Transverse colon (tissue), 4 donors: ENCODE data around the gene CES2.

ENCODE experiments used
- EP300 ChIP-seq: sonication (generic); formaldehyde crosslinking; IDR thresholded peaks from one replicate; pipeline ENCODE4 v1.6.1; 2017; ENCODE audit warnings: antibody characterized with exemption, low read depth
- POLR2AphosphoS5 ChIP-seq, 3 donors: sonication (generic); formaldehyde crosslinking; IDR thresholded peaks; one replicate each; pipeline ENCODE4 v1.6.1; 2016; ENCODE audit warnings: antibody characterized with exemption in 3 of 3
- TF ChIP-seq, protein P1 (sequence below), 5 experiments: fragments of 200-600 bp in 3 of 5; fragments of 450-650 bp in 2 of 5; sonication (generic) in 3 of 5; IDR thresholded peaks; 1 replicate in 2 of 5; 2 replicates in 3 of 5; pipeline ENCODE4 v1.5.1; 2016 to 2017; ENCODE audit warnings: antibody characterized with exemption in 5 of 5, inconsistent platforms in 3 of 5, mild to moderate bottlenecking in 2 of 5, moderate library complexity in 1 of 5

DNA sequence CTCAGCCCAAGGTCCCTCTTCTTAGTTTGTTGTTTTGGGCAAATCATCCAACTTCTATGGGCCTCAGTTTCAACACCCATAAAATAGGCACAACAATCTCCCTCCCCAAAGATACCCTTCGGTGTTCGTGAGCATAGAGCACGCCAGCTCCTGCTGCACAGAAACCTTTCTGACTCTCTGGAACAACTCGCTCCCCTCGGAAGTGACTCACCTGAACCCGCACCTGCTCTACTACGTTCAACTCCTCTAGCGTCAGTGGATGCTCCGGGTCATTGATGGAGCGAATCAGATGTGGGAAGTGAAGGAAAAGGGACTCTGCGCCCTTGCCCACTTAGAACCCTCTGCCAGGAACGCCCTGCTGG lies 1.6 kb upstream of the CES2 start:
- TF ChIP-seq, protein P1, sequence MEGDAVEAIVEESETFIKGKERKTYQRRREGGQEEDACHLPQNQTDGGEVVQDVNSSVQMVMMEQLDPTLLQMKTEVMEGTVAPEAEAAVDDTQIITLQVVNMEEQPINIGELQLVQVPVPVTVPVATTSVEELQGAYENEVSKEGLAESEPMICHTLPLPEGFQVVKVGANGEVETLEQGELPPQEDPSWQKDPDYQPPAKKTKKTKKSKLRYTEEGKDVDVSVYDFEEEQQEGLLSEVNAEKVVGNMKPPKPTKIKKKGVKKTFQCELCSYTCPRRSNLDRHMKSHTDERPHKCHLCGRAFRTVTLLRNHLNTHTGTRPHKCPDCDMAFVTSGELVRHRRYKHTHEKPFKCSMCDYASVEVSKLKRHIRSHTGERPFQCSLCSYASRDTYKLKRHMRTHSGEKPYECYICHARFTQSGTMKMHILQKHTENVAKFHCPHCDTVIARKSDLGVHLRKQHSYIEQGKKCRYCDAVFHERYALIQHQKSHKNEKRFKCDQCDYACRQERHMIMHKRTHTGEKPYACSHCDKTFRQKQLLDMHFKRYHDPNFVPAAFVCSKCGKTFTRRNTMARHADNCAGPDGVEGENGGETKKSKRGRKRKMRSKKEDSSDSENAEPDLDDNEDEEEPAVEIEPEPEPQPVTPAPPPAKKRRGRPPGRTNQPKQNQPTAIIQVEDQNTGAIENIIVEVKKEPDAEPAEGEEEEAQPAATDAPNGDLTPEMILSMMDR (IDR thresholded peaks at IDR 0.05): no peak
- TF ChIP-seq POLR2AphosphoS5 (IDR thresholded peaks at IDR 0.05) (no peak), EP300 (no peak)
